NCI-H2196 (cell line): ENCODE results near the gene MAD2L1BP.
A peak's percentile ranks its signal among the peaks of the same experiment; 100 is the strongest.
"Not testable (repeated sequence)": the region's sequence is repeated elsewhere in the genome, so short reads cannot be mapped to it uniquely, and the experiment has no call there.

ENCODE experiments used
- DNase-seq: peaks from one replicate; lab custom pipeline; 2025; ENCODE audit not compliant: unreplicated experiment; lab: John Stamatoyannopoulos, UW

The MAD2L1BP gene

GRCh38 chr6:43625393-43625992 is 10.1 kb upstream of the MAD2L1BP start:
- no peak for DNase-seq

- DNase-seq = peak; percentile 97
Measured at GRCh38 chr6:43627008-43627825, 8.4 kb upstream of the MAD2L1BP start.

GRCh38 chr6:43628393-43629103 is 7.1 kb upstream of the MAD2L1BP start:
- peak; percentile 50 for DNase-seq

- peak; percentile 99 for DNase-seq
Measured at GRCh38 chr6:43629104-43629504, 6.5 kb upstream of the MAD2L1BP start, which contains the start of gene GTPBP2. Gene GTPBP2, minus strand, starts transcription at chr6:43629264. Its CDS starts 102 bp downstream, at chr6:43629162.

GRCh38 chr6:43629505-43630300 is 5.9 kb upstream of the MAD2L1BP start:
- peak; percentile 96 for DNase-seq

DNA sequence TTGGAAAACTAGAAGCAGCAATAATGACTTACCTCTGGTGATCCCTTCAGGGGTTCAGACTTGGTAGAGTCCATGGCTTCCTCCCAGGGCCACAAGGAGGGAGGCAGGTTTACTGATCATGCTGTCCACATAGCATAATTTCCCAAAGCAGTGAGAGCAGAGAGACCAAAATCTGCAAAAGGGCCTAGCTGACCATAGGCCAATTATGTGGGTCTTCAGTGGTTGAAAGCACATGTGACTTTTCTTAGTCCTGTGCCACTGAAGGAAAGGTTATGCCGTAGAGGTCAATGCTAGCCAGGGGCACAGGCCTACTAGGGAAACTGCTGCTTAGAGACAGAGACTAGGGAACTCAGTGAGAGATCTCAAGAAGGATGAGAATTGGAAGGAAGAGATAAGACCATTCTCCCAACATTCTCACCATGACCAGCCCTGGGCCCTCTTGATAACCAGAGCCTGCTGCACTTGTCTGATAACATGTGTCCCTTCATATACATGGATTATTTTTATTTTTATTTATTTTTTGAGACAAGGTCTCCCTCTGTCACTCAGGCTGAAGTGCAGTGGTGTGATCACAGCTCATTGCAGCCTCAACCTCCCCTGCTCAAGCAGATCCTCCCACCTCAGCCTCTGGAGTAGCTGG is 4.5 kb upstream of the MAD2L1BP start:
- no peak for DNase-seq

DNA sequence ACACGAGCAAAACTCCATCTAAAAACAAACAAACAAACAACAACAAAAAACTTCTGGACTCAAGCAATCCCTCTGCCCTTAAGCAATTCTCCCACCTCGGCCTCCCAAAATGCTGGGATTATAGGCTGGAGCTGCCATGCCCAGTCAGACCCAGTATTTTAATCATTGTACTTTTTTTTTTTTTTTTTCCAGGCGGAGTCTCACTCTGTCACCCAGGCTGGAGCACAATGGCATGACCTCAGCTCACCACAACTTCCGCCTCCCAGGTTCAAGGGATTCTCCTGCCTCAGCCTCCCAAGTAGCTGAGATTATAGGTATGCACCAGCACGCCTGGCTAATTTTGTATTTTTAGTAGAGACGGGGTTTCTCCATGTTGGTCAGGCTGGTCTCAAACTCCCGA is 2.6 kb upstream of the MAD2L1BP start:
- not testable (repeated sequence) for DNase-seq

DNA sequence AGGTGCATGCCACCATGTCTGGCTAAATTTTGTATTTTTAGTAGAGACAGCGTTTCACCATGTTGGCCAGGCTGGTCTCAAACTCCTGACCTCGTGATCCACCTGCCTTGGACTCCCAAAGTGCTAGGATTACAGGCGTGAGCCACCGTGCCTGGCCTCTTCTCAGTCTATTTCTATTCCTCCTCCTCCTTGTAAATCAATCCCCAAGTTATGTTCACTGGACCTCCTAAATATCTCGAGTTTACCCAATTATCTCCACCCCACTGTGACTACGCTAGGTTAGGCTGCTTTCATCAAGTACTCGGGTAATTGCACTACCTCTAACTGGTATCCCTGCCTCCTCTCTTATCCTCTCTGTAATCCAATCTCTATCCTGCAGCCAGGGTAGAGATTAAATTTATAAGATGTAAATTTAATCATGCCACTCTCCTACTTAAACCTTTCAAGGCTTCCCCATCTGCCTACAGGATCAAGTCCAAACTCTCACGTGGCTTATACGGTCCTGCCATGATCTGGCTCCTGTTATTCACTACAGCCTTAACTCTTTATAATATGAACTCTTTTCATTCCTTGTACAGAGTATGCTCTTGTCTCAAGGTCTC is 837 bp upstream of the MAD2L1BP start:
- DNase-seq = no peak

GRCh38 chr6:43636308-43636659 is 644 bp downstream of the MAD2L1BP start:
- DNase-seq = no peak

DNA sequence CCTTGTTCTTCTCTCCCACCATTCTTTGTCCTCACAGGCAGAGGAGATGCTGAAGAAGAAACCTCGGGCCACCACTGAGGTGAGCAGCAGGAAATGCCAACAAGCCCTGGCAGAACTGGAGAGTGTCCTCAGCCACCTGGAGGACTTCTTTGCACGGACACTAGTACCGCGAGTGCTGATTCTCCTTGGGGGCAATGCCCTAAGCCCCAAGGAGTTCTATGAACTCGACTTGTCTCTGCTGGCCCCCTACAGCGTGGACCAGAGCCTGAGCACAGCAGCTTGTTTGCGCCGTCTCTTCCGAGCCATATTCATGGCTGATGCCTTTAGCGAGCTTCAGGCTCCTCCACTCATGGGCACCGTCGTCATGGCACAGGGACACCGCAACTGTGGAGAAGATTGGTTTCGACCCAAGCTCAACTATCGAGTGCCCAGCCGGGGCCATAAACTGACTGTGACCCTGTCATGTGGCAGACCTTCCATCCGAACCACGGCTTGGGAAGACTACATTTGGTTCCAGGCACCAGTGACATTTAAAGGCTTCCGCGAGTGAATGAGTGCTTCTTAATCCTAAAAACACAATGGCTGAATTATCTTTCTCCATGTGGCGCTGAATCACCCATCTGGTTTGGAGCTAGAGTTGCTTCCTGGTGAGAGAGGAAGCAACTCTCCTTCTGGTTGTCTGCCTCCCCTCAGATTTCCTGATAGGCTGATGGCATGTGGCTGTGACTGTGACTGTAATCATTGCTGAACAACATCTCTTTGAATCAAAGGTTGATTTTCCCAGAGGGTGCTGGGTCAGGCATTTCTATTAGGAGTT is 4.6 kb downstream of the MAD2L1BP start:
- no peak for DNase-seq

DNA sequence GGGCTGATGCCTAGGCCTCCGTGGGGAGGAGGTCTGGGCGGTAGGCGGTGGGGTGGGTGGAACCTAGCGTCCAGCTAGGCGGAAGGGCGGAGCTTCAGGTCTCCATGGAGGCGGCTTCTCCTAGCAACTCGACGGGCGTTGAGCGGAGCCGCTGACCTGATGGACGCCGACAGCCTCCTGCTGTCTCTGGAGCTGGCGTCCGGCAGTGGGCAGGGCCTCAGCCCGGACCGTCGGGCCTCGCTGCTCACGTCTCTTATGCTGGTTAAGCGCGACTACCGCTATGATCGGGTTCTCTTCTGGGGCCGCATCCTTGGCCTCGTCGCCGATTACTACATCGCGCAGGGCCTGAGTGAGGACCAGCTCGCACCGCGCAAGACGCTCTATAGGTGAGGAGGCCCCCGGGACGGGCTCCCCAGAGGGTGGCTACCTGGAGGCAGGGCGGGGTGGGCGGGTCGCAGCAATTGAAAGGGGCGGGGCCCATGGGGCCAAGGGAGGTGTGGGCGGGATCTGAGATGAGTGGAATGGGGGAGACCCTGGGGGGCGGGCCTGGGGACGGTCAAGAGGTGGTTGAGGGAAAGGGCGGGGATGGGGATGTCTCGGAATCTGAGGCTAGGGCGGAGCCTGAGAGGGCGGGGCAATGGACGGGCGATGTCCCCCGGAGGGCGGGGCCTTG is 9.4 kb downstream of the MAD2L1BP start, which contains the start of gene RSPH9:
Gene RSPH9 (plus strand): TSS at position 97 of the 673 bp plus-strand sequence. CDS start 63 bp downstream, at position 160.
- peak; percentile 63 for DNase-seq

DNA sequence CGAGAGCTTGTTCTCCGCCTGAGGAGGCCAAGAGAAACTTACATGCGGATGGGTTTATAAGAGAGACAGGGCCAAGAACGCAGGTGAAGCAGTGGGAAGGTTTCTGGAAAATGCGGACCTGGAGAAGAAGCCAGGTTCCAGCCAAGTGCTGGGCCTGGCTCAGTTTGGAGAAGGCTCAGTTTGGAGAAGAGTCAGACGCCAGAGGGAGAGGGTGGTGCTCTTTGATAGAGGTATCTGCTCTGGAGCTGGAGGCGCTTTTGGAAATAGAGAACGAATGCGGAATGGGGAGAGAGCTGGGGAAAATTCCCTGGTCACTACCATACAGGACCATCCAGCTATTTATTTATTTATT is 9.9 kb downstream of the MAD2L1BP start:
- DNase-seq = peak; percentile 47

GRCh38 chr6:43647613-43648012 is 12.0 kb downstream of the MAD2L1BP start:
- DNase-seq = no peak

DNA sequence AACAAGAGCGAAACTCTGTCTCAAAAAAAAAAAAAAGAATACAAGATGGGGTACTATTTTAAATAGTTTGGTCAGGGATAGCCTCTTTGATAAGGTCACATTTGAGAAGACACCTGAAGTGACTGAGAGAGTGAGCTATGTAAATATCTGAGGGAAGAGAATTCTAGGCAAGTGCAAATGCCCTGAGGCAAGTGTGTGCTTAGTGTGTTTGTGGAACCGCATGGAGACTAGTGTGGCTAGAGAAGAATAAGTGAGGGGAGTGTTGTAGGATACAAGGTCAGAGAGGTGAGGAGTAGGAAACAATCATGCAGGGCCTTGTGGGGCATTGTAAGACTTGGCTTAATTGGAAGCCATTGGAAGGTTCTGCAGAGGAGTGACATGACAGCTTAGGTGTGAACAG is 12.6 kb downstream of the MAD2L1BP start:
- no peak for DNase-seq

GRCh38 chr6:43652822-43653221 is 17.2 kb downstream of the MAD2L1BP start:
- DNase-seq = not testable (repeated sequence)

GRCh38 chr6:43657221-43657802 is 21.7 kb downstream of the MAD2L1BP start:
- DNase-seq = no peak

DNA sequence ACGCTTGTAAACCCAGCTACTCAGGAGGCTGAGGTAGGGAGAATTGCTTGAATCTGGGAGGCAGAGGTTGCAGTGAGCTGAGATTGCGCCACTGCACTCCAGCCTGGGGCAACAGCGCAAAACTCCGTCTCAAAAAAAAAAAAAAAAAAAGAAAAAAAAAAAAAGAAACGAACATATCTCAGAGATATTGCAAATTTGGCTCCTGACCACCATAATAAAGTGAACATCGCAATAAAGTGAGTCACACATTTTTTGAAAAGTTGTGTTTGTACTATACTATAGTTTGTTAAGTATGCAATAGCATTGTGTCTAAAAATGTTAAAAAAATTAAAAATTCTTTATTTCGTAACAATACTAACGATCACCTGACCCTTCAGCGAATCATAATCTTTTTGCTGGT is 22.5 kb downstream of the MAD2L1BP start:
- DNase-seq = no peak

- DNase-seq = not testable (repeated sequence)
Measured at GRCh38 chr6:43662948-43663347, 27.3 kb downstream of the MAD2L1BP start.
